ENCODE data around the gene THEM4.

Gene THEM4

GRCh38 chr1:151909167-151910149 lies at the start of gene THEM4:
TSS of gene THEM4 (minus strand) at chr1:151909511. CDS start at chr1:151909458, 53 bp downstream.
- peak; percentile 97 for DNase-seq

- DNase-seq = no peak
Observed at GRCh38 chr1:151958959-151959358, 49.6 kb upstream of the THEM4 start.

- DNase-seq = no peak
Observed at GRCh38 chr1:151956957-151957497, 47.7 kb upstream of the THEM4 start.

GRCh38 chr1:151953409-151954094 lies 44.2 kb upstream of the THEM4 start:
- DNase-seq = no peak

GRCh38 chr1:151952811-151953210 lies 43.5 kb upstream of the THEM4 start:
- no peak for DNase-seq

- no peak for DNase-seq
Observed at GRCh38 chr1:151949371-151950193, 40.3 kb upstream of the THEM4 start.

- no peak for DNase-seq
Observed at GRCh38 chr1:151948506-151948905, 39.2 kb upstream of the THEM4 start.

- no peak for DNase-seq
Observed at GRCh38 chr1:151947140-151947539, 37.8 kb upstream of the THEM4 start.

- peak; percentile 76 for DNase-seq
Observed at GRCh38 chr1:151945725-151946722, 36.7 kb upstream of the THEM4 start.

- no peak for DNase-seq
Observed at GRCh38 chr1:151944857-151945575, 35.7 kb upstream of the THEM4 start.

GRCh38 chr1:151944126-151944856 lies 35.0 kb upstream of the THEM4 start:
- DNase-seq = no peak

- no peak for DNase-seq
Observed at GRCh38 chr1:151943591-151943990, 34.3 kb upstream of the THEM4 start.

- no peak for DNase-seq
Observed at GRCh38 chr1:151942882-151943281, 33.6 kb upstream of the THEM4 start.

GRCh38 chr1:151940541-151940940 lies 31.2 kb upstream of the THEM4 start:
- no peak for DNase-seq

- no peak for DNase-seq
Observed at GRCh38 chr1:151939779-151940178, 30.5 kb upstream of the THEM4 start.

GRCh38 chr1:151939141-151939540 lies 29.8 kb upstream of the THEM4 start:
- no peak for DNase-seq

- DNase-seq = no peak
Observed at GRCh38 chr1:151936653-151937052, 27.3 kb upstream of the THEM4 start.

GRCh38 chr1:151935894-151936602 lies 26.7 kb upstream of the THEM4 start:
- no peak for DNase-seq

- no peak for DNase-seq
Observed at GRCh38 chr1:151935154-151935553, 25.8 kb upstream of the THEM4 start.
